GM19438 (cell line): ENCODE results near the gene ACACB.

ENCODE experiments used
- ATAC-seq: cut with Tn5 transposase; IDR thresholded peaks from one replicate; pipeline ENCODE4 v1.9.1; 2021; ENCODE audit warnings: low read depth; ENCODE audit not compliant: unreplicated experiment

The ACACB gene

GRCh38 chr12:109271418-109271817, 155.0 kb downstream of the ACACB start:
- ATAC-seq = no peak

GRCh38 chr12:109273354-109273753, 157.0 kb downstream of the ACACB start:
- no peak for ATAC-seq

GRCh38 chr12:109274381-109274780, 158.0 kb downstream of the ACACB start:
- no peak for ATAC-seq

GRCh38 chr12:109275173-109275572, 158.8 kb downstream of the ACACB start:
- no peak for ATAC-seq

GRCh38 chr12:109276160-109276559, 159.8 kb downstream of the ACACB start:
- no peak for ATAC-seq

- ATAC-seq = no peak
Observed at GRCh38 chr12:109277255-109277898, 161.0 kb downstream of the ACACB start.

GRCh38 chr12:109277899-109278762, 161.7 kb downstream of the ACACB start:
- ATAC-seq = no peak

- no peak for ATAC-seq
Observed at GRCh38 chr12:109278912-109279311, 162.5 kb downstream of the ACACB start.

- ATAC-seq = no peak
Observed at GRCh38 chr12:109279525-109279924, 163.1 kb downstream of the ACACB start.

GRCh38 chr12:109281452-109281851, 165.1 kb downstream of the ACACB start:
- no peak for ATAC-seq

GRCh38 chr12:109284392-109284791, 168.0 kb downstream of the ACACB start:
- ATAC-seq = no peak

- ATAC-seq = no peak
Observed at GRCh38 chr12:109286252-109286651, 169.9 kb downstream of the ACACB start.

- no peak for ATAC-seq
Observed at GRCh38 chr12:109286652-109287051, 170.3 kb downstream of the ACACB start.

- ATAC-seq = no peak
Observed at GRCh38 chr12:109287181-109287580, 170.8 kb downstream of the ACACB start.

- ATAC-seq = no peak
Observed at GRCh38 chr12:109287811-109288469, 171.6 kb downstream of the ACACB start.

- no peak for ATAC-seq
Observed at GRCh38 chr12:109288571-109288970, 172.2 kb downstream of the ACACB start.

GRCh38 chr12:109289004-109289403, 172.6 kb downstream of the ACACB start:
- no peak for ATAC-seq

GRCh38 chr12:109289551-109289950, 173.2 kb downstream of the ACACB start:
- no peak for ATAC-seq

GRCh38 chr12:109290061-109290460, 173.7 kb downstream of the ACACB start:
- ATAC-seq = no peak

- no peak for ATAC-seq
Observed at GRCh38 chr12:109291117-109291516, 174.7 kb downstream of the ACACB start.

- no peak for ATAC-seq
Observed at GRCh38 chr12:109291521-109292341, 175.3 kb downstream of the ACACB start.
